GM18909 (cell line): Measurements from ENCODE around the gene KCNQ1.

ENCODE experiments used
- ATAC-seq: cut with Tn5 transposase; IDR thresholded peaks from one replicate; pipeline ENCODE4 v1.9.1; 2021; ENCODE audit warnings: mild to moderate bottlenecking; ENCODE audit not compliant: unreplicated experiment, poor library complexity

Gene KCNQ1

DNA sequence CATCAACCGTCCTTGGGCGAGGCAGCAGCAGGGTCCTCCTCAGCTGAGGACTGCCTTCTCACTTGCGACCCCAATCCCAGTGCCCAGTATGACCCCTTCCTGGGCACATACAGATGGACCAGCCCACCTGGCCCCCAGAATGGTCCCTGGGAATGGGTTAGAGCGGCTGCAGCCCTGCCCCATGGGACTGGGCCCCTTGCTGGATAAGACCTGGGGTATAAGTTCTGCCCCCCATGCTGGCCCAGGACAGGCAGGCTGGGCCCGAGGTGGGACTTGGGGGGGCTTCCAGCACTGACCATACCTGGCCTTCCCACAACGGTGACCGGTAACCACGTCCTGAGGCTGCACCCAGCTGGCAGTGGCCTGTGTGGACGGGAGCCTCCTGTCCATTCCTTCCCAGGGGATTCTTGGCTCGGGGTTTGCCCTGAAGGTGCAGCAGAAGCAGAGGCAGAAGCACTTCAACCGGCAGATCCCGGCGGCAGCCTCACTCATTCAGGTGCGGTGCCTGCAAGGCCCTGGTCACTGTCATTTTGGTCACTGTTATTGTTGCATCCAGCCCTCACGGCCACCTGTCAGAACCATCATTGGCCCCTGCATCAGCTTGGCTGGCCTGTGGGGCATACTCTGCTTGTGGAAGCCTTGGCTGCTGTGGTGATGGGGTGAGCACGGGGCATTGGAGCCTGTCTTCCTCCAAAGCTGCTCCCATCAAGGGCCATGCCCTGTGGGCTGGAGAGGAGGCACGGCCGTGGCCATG lies 140.2 kb downstream of the KCNQ1 start:
- no peak for ATAC-seq

DNA sequence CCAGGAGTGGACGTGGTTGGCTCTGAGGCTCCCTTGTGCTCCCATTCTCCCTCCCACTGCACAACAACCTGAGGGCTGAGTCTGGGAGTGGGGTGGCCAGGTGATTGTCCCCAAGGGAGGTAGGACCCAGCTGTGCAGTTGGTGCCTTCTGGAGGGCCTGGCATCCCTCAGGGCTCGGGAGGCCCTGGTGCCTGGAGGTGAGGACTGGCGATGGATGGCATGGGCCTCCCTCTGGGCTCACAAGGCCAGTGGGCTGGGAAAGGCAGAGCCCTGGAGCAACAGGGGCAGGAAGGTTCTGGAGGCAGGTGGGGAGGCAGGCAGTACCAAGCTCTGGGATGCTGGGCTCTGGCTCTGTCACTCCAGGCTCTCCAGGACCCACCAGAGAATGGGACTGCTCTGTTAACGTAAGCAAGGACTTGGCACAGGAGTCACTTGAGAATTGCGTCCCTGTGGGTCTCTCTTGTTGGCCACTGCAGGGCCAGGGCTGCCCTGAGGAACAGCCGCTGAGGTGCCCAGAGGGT lies 140.8 kb downstream of the KCNQ1 start:
- no peak for ATAC-seq

DNA sequence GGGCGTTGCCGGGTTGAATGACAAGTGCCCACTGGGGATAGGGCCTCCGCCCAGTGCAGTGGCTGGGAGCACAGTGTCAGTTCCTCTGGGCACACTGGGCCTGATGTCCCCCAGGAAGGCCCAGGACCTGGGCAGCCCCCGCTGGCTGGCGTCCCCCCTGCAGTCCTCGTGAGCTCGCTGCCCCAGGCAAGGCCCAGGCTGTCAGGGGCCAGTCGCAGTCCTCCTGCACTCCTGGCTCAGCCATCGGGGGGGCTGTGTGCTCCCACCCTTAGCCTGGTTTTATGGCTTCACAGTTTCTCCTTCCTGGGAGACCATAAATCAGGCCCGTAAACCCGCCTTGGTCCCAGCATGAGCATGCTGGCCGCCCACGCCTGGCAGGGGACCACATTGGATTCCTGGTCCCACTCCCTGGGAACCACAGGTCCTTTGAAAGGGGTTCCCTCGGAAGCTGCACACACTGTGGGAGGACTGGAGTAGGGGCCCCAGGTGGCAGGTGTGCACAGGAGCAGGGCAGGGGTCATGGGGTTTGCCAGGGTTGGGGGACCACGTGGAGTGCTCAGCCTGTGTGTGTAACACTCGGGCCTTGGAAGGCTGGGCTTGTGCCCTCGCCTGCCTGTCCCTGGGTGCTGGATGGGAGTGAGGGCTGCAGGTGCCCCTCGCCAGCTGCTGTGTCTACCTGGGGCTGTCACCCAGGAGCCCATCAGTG lies 141.4 kb downstream of the KCNQ1 start:
- no peak for ATAC-seq

DNA sequence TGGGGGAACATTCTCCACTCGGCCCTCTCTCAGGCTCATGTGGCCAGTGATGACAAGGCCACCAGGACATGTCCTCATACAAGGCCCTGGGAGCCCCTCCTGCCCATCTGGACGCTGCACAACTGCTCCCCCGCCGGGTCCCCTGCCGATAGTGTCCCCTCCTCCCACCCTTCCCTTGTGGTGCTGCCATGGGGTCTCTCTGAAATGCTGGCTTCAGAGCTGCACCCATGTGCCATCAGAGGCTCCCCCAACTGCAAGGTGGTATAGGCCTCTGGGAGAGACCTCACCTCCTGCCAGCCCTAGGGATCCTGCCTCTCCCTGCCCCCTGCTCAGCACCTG lies 142.0 kb downstream of the KCNQ1 start:
- no peak for ATAC-seq

DNA sequence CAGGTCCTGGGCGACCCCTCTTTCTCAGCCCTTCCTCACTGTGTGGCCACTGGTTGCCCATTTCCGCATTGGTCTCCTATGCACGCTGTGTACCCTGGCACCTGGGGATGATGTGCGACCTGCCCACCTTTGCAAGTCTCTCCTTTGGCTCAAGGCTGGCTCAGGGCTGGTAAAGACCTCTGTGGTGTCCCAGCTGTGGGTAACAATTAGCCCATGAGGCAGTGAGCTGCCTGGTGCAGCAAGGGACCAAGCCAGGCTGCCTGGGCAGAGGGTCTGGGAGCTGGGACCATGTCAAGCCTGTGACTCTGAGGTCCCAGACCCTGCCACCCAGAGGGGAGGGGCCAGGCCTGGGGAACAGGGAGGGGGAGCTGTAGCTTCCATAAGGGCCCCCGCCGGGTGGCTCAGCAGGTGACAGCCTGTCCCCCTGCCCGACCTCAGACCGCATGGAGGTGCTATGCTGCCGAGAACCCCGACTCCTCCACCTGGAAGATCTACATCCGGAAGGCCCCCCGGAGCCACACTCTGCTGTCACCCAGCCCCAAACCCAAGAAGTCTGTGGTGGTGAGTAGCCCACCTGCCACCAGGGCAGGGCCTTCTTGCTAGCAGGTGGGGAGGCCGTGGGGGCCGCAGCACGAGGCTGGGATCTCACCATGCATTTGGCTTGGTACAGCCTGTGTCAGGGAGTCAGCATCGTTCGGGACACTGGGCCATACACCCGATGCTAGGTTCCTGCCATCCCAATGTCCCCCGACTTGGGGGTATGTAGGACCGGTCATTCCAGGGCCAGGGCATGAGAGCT lies 142.5 kb downstream of the KCNQ1 start:
- no peak for ATAC-seq

DNA sequence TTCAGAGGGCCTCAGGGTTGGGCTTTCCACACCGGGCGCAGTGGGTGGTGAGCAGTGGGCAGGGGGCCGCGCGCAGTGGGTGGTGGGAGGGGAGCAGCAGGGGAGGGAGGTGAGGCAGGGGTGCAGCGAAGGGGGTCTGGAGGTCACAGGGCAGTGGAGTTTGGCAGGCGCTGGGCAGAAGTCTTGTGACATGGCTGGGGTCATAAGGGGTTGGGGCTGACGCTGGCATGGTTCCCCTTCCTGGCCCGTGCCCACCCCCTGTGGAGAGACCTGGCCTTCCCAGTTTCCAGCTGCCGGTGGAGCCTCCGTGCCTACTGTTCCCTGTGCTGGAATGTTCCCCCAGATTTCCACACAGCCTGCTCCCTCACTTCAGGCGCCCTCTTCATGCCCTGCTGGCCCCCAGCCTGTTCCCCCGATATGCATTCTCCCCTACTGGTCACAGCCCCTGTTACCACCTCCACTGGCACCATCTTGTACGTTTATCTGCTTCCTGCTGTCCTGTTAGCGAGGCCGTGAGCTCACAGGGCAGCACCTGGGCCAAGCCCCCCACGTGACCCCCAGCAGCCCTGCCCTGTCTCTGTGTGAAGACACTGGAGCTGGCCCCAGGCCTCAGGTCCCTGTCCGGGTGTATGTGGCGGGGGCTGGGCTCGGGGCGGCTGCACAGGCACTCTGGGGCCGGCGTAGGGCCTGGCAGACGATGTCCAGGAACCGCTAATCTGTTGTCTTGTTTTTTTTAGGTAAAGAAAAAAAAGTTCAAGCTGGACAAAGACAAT lies 143.4 kb downstream of the KCNQ1 start:
- ATAC-seq, result no peak

DNA sequence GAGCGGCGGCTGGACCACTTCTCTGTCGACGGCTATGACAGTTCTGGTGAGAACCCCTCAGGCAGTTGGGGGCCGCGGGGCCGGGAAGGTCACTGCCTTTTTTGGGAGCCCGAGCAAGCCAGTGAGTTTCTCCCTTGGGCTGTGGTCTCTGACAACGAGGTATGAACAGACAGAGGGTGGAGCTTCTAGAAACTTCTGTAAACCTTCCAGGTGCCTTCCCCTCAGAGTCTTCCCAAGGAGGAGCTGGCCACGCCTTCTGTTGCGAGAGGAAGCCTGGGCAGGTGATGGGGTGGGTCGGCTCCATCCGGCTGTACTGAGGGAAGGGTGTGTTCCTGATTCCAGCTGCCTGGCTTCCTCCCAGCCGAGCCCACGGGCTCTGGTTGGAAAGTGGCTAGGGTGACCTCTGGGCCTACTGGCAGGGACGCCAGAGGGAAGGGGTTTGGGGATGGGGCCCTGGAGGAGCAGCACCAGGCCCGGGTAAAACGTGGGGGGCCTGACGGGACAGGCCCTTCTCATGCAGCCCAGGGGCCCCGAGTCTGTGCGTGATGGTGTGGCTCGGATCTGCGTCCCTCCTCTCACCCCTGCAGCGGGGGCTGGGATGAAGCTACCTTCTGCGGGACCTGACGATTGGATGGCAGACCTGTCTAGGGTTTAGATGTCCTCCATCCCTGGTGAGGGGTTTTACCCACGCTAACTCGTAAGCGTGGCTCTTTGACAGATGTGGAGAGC lies 144.2 kb downstream of the KCNQ1 start:
- ATAC-seq, result no peak

DNA sequence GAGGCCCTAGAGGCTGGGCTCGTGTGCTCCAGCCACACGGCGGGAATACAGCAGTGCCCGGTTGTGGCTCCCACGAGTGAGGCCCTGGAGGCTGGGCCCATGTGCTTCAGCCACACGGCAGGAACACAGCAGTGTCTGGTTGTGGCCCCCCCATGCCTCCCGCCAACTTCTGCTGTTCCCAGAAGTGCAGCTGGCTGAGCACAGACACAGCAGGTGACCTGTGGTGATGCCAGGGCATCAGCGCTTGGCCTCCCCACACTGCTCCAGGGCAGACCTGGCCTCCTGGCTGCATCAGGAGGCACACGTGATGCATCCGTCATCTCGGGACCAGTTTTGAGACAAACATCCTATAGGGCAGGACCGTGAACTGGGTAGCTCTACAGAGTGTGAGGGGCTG lies 144.7 kb downstream of the KCNQ1 start:
- ATAC-seq, result no peak

DNA sequence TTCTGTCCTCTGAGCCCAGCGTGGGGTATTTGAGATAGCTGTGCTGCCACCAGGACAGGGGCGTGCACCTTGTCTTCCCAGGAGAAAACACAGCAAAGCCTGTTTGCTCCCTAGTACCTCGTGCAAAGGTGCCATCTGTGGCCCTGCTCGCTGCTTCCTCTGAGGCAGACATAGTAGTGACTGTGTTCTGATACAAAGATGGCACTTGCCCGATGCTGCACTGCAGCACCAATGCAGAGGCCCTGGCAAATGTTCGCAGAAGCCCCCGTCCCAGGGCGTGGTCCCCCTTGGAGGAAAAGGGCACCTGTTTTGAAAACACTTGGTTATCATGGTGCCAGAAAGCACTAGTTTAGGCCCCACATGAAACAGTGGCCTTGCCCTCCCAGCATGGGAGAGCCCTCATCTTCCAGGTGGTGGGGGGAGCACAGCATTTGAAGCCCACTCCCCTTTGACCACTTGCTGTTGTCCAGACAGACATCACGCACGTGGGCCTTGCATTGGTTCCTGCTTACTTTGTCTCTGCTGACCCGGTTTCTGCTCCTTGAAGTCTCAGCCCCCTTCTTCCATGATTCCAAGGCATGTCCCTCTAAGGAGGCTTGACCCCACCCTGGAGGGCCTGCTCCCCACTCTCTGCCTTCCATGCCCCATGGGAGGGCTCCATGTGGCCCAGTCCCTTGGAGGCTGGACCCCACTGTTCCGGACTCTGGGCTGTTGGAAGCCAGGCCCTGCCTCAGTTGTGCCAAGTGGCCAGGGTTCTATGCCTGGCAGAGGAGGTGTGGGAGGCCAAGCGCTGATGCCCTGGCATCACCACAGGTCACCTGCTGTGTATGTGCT lies 145.5 kb downstream of the KCNQ1 start:
- ATAC-seq, result no peak

DNA sequence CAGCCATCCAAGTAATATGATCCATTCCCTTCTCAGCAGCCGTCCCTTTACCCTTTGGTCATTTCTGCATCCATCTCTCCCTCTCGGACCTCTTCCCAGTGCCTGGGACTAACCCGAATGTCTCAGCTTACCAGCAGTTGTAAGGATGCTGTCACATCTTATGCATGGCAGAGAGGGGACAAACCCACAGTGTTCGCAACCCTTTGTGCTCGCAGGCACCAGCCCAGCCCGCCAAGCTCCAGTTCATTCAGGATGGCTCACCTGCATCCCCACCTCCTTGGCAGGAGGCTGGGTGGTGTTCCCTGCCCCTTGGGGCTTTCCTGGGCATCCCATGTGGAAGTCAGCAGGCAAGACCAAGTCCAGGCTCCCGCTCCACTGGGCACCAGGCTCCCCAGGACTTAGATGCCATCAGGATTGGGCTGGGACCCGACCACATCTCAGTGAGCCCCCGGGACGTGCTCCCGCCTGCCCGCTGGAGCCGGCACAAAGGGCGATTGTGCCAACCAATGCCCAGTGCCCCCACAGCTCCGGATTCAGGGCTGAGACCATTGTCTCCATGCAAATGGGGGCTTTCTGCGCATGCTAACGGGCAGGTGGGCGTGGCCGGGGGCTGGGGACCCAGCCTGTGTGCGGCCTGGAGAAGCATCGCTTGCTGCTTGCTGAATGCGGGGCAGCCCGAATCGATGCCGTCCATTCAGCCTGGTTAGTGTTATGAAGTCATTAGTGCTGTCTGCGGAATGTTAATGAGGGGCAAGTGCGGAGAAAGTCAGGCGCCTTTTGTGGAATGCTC lies 146.4 kb downstream of the KCNQ1 start:
- ATAC-seq, result no peak

DNA sequence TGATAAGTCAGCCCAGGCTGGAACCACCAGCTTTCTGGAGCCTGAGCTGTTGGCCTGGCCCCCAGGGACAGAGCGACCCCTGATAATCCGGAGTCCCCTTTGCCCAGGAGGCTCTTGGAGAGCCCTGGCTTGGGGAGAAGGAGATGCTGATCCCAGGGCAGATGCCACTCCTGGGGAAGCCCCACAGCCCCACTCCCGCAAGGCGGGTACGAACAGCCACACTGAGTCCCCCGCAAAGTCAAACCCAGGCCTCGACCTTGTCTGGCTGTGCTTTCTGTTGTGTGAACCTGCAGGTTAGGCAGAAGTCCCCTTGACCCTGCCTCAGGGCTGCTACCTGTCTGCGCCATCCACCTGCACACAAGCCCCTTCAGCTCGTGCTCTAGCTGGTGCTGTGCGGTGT lies 147.0 kb downstream of the KCNQ1 start:
- ATAC-seq, result no peak

DNA sequence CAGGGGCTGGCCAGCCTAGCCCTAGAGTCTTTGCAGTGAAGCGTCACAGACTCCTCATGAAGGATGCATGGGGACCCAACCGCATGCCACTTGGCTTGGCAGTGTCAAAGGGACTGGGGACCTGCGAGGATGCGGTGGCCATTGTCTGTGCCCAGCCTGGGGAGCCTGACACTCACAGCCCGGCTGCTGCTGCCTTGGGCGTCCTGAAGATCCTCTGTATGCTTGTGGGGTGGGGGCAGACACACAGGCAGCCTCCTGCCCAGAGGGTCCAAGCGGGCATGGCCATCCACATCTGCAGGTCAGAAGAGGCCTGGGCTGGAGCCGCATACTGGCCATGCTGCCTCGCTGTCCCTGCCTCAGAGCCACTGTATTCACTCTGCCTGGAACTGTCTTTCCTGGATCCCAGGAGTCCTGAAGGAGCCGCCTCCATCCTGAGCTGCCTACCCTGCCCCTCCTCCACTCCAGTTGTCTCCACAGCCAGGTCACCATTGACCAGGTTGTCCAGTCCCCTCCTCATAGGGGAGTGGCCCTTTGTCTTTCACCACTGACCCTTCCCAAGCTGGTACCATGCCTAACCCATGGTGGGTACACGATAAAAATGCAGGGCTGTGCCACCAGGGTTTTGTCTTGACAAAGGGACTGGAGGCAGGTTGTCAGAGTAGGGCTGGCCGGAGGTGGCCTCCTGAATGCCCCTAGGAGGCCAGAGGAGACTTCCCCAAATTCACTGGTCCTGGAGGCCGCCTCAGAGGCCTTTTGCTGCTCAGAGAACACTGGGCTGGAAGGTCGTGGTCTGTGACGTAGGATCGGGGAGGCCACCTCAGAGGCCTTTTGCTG lies 148.0 kb downstream of the KCNQ1 start:
- ATAC-seq, result no peak

DNA sequence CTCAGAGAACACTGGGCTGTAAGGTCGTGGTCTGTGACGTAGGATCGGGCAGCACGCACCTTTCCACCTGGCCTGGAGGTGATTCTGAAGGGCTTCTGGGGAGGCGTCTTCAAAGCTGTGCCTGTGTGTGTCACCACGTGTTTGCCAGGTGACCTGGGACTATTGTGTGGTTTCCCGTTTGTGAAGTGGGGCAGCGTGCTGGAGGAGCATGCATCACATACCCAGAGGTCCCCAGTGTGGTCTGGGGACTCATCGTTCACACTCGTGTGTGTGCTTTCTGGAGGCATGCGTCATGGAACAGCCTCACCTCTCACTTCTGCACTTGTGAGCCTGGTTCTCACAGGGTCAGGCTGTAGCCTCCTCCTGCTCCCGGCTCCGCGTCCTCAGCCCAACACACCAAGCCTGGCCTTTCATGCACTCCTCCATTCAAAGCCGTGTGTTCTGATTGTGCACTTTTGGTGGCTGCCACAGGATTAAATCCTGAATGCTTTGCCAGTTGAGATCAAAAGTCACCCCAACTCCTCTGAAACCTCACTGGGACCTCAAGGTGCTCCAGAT lies 148.7 kb downstream of the KCNQ1 start:
- ATAC-seq, result no peak

DNA sequence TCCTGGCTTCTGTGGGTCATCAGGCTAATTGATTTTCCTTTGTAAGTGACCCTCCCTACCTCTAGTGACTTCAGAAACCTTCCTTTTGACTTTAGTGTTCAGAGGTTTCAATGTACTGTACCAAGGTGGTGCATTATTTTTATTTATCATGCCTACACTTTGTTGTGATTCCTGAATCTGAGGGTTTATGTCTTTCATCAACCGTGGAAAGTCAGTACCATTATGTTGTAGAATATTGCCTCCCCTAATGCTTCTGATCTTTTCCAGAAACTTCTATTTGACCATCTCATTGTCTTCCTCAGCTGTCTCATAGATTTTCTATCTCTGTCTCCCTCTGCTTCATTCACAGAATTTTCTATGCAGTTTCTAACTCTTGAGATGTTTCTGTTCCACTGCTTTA lies 149.5 kb downstream of the KCNQ1 start:
- ATAC-seq, result no peak

DNA sequence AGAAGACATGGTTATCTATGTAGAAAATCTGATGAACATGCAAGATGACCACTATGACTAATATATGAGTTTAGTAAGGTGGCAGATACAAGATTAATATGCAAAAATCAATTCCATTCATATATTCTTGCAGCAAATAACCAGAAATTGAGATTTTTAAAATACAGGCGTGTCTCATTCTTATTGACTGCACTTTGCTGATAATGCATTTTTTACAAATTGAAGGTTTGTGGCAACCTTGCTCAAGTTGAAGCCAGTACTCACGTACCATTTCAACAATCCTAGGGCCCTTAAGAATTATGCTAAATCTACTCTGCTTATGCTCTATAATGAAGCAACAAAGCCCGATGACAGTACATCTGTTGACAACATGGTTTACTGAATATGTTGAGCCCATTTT lies 150.4 kb downstream of the KCNQ1 start:
- ATAC-seq, result no peak

DNA sequence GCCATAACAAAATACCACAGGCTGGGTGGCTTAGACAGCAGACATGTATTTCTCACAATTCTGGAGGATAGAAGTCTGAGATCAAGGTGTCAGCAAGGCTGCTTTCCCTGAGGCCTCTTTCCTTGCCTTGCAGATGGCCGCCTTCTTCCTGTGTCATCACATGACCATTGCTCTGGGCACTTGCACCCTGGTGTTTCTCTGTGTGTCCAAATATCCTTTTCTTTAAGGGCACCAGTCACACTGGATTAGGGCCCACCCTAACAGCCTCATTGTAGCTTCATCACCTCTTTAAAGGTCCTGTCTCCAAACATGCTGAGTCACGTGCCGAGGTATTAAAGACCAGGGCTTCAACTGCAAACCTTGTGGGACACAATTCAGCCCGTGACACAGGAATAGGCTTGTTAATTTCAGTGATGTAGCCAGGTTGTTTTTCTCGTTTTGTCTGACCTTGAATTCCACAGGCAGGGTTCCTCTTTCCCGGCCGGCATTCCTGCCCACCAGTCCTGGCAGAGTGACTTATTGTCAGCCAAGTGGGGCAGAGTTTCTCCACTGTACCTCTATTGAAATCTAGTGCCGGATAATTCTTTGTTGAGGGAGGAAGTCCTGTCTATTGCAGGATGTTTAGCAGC lies 154.9 kb downstream of the KCNQ1 start:
- ATAC-seq, result no peak

DNA sequence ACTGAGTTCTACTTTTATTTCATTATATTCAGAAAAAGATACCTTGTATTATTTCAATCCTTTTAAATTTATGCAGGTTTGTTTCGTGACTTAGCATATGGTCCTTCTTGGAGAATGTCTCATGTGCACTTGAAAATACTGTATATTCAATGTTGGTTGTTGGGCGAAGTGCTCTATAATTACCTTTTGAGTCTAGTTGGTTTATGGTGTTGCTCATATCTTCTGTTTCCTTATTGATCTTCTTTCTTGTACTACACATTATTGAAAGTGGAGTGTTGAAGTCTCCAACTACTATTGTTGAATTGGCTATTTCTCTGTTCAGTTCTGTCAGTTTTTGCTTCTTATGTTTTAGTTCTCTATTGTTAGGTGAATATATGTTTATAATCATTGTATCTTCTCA lies 164.5 kb downstream of the KCNQ1 start:
- no peak for ATAC-seq
